HG03575 (cell line): ENCODE measurements around the gene SLC4A5.
"Not testable (repeated sequence)": the region's sequence is repeated elsewhere in the genome, so short reads cannot be mapped to it uniquely, and the experiment has no call there.

Experiments used
- ATAC-seq: cut with Tn5 transposase; IDR thresholded peaks from one replicate; pipeline ENCODE4 v1.9.1; 2021; ENCODE audit not compliant: unreplicated experiment, insufficient number of reproducible peaks, low FRiP score; ENCODE audit errors: extremely low read depth

The SLC4A5 gene

DNA sequence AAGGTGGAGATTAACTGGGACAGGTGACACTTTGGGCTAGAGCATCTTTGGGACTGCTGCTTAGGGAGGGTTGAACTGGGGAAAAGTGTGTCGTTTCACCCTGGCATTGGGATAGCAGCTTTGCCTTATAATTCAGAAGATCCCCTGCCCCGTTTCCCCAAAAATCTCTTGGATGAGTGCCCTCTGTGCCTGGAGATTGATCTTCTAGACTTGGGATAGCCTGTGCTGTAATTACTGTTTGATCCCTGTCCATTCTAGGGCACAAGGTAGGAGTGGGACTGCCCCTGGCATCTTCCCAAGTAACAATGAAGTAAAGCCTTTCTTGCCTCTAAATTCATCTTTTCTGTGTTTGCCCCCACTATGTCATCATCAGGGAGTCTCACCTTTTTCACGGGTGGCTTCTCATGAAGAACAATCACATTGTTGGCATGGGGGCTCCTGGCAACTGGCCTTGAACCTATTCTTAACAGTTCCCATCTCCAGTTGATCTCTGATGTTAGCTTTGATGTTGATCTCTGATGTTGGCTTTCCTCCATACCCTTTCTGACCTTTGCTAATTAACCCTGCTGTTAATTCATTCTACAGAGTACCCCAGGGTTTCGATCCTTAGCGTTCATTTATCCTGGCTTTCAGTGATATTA is 123.2 kb downstream of the SLC4A5 start:
- ATAC-seq = no peak

DNA sequence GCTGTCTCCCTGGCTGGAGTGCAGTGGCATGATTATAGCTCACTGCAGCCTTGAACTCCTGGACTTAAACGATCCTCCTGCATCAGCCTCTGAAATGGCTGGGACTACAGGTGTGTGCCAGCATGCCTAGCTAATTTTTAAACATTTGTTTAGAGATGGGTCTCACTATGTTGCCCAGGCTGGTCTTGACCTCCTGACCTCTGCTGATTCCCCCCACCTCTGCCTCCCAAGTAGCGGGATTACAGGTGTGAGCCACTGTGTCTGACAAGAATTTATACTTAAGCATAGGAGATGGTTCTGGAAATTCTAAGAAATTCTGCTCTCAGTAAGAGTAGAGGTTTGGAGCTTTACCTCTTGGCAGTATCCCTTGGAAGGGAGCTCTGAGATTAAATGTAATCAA is 126.6 kb downstream of the SLC4A5 start:
- no peak for ATAC-seq

DNA sequence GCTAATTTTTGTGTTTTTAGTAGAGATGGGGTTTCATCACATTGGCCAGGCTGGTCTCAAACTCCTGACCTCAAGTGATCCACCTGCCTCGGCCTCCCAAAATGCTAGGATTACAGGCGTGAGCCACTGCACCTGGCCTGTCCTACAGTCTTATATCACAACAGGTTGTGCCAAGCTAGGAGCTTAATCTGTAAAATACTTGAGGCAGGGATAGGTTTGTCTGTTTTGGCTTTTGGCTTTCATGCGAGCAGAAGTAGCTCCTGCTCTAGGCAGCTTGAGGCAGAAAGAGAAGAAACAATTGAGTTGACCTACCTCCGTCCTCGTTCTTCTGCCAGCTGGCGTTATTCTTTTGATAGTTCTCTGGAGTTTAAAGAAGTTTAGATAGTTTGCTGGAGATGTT is 127.4 kb downstream of the SLC4A5 start:
- ATAC-seq = not testable (repeated sequence)

DNA sequence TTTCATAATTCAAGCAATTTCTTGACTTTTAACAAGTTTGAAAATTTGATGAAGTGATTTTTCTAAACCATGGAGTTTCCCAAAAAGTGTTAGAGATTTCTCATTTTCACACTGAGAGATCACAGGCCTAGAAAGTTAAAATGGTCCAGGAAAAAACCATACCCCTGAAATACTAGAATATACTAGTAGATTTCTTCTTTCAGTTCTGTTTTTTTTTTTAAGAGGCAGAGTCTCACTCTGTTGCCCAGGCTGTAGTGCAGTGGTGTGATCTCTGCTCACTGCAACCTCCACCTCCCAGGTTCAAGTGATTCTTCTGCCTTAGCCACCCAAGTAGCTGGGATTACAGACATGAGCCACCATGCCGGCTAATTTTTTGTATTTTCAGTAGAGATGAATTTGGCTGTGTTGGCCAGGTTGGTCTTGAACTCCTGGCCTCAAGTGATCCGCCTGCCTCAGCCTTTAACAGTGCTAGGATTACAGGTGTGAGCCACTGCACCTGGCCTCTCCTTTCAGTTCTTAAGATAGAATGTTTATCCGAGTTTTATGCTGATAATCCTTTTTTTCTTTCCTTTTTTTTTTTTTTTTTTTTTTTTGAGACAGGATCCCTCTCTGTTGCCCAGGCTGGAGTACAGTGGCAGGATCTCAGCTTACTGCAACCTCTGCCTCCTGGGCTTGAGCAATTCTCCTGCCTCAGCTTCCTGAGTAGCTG is 130.4 kb downstream of the SLC4A5 start:
- ATAC-seq = no peak

DNA sequence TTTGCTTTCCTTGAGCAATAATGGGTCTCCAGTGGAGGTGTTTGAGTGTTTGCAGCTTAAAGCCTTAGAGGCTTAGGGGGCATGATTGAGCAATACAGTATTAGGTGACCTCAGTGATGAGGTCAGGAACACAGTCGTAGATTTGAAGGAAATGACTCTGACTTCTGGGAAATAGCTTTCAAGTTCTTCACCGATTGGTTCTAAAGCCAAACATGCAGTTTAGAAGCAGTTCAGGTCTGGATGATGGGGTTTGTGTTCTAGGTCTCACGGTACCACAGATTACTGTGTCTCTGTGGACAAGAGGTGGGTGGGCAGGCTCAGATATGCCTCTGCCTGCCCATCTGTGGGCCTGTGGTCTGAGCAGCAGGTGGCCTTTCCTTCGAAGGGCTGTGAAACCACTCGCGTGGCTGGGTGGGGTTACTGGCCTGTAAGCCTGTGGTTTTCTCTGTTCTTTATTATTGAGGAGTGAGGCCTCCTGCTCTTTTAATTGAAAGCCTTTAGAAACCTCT is 137.0 kb downstream of the SLC4A5 start:
- ATAC-seq = no peak

DNA sequence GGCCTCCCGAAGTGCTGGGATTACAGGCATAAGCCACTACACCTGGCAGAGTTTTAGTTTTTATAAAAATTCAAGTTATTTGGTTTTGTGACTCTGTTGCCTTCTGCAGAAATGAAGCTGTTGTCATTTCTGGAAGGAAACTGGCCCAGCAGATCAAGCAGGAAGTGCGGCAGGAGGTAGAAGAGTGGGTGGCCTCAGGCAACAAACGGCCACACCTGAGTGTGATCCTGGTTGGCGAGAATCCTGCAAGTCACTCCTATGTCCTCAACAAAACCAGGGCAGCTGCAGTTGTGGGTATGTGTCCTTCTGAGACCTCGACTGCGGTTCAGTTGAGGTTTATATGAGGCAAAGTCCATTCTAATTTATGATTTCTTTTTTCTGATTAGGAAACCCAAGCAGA is 137.6 kb downstream of the SLC4A5 start:
- no peak for ATAC-seq

DNA sequence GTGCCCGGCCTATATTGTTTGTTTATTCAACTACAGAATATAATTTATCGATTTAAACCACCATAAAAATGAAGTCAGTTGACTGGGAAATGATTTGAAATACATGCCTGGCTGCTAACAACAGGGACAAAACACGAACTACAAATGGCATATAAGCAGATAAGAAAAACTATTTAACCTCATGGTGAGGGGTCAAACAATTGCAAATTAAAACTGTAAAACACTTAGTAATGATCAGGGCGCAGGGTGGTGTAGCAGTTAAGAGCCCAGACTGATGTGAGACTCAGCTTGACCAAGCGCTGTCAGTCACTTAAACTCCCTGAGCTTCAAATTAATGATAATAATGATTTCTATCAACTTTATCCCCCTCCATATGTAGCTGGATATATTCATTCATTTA is 138.1 kb downstream of the SLC4A5 start:
- no peak for ATAC-seq

DNA sequence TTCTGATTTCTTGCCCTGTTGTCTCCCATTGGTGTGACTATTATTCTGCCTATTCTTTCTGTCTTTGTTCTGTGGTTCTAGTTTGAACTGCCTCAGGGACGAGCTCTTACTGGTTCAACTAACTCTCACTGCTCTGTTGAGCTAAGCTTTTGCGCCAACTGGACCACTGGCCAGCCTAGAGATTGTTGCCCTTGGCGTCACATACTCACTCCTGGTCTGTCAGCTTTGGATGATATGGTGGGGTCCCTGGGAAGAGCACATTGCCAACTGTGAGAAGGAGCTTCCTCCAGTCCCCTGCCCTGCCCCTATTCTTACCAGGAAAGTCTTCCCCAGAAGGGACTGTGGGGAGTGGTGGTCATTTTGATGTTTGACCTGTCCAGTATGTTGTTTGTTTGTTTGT is 138.8 kb downstream of the SLC4A5 start:
- ATAC-seq = no peak

DNA sequence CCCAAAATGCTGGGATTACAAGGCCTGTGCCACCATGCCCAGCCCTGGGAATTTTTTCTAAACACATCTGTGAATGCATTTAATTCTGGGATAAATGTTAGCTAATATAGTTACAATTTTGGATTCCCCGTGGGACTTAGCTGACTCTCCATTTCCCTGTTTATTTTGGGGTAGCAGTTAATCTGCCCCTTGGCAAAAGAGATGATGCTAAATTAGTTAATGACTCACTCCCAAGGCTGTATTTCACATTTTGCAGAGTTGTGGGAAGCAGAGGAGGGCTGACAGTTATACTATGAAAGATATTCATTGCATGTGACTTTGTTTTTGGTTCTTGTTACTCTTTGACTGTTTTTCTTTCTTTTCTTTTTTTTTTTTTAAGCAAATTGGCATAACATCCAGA is 141.6 kb downstream of the SLC4A5 start:
- ATAC-seq = no peak

DNA sequence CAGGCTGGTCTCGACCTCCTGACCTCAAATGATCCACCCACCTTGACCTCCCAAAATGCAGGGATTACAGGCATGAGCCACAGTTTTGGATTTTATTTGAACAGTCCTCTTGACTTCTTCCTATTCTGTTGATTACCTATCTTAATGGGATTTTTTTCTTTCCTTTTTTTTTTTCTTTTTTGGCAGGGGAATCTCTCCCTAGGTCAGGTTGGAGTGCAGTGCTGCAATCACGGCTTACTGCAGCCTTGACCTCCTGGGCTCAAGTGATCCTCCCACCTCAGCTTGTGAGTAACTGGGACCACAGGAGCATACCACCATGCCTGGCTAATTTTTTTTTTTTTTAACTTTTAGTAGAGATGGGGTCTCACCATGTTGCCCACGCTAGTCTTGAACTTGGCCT is 142.0 kb downstream of the SLC4A5 start:
- no peak for ATAC-seq

DNA sequence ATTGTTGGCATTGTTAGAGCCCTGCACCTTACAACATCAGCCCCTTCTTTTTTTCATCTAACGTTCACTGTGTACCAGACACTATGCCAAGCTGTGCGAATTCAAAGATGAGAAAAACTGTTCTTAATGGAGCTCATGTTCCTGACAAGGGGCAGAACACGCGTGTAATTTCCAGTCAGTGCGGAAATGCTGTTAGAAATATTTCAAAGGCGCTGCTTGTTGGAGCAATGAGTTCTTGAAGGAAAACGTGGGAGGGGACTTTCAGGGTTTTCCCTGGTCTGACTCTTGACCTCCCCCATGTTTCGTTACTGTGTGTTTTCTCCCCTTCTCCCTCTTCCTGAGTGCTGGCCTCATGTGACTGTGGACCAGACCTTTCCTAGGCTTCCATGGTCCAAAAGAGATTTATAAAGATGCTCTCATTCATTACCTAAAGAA is 143.3 kb downstream of the SLC4A5 start:
- ATAC-seq = no peak

DNA sequence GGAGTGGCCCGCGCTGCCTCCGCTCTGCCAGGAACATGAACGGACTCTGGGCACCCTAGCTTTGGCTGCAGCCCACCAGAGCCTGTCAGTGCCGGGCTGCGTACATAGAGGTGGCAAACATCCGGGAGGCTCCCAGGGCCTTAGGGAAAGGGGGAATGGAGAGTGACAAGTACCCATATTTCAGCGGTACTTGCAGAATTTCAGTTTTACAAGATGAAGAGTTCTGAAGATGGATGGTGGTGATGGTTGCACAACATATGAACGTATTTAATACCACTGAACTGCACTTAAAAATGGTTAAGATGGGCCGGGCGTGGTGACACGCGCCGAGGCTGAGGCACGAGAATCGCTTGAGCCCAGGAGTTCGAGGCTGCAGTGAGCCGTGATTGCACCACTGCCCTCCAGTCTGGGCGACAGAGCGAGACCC is 143.9 kb downstream of the SLC4A5 start:
- ATAC-seq = no peak

DNA sequence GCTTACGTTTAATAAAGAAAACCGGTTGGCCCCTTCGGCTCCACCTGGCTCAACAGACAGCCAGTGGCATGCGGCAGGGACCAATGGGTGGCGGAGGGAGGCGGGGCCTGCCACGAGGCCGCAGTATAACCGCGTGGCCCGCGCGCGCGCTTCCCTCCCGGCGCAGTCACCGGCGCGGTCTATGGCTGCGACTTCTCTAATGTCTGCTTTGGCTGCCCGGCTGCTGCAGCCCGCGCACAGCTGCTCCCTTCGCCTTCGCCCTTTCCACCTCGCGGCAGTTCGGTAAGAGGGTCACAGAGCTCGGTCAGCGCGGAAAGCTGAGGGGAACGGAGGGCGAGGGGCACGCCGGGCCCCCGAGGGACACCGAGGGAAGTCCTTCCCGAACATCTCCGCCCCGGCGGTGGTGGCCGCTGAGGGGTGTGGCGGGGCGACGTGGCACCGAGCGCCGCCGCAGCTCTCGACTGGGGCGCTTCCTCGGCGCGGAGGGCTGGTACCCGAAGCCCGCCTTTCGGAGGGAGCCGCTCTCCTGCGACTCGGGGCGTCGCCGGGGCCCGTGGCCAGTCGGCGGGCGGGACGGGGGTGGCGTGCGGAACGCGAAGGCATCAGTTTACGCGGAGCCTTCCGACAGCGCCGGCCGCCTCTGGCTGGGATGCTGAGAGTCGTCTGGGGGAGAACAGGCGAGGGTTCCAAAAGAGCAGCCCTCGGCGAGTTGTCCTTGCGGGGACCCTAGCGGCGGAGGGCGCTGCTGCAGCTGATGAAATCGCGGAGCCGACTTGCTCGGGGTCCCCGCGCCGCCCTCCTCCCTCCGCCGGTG is 144.5 kb downstream of the SLC4A5 start, which contains the start of gene MTHFD2:
MTHFD2 (plus strand) TSS at position 155 of the 814 bp plus-strand sequence; CDS start at position 182, 27 bp downstream.
- peak; percentile 66 for ATAC-seq

DNA sequence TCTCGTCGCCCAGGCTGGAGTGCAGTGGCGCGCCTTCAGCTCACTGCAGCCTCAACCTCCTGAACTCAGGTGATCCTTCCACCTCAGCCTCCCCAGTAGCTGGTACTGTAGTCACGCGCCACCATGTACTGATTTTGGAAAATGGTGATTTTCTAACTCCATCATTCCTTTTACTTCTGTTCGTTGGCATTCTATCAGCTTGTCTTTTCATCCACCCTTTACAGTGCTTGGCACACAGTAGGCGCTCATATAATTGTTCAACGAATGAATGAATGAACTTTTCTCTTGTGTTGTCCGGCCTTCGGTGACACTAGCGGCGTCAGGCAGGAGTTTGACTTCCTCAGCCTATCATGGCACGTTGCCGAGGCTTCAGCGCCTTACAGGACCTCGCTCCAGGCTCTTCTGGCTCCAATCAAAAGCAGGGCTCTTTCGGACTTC is 145.2 kb downstream of the SLC4A5 start:
- no peak for ATAC-seq

DNA sequence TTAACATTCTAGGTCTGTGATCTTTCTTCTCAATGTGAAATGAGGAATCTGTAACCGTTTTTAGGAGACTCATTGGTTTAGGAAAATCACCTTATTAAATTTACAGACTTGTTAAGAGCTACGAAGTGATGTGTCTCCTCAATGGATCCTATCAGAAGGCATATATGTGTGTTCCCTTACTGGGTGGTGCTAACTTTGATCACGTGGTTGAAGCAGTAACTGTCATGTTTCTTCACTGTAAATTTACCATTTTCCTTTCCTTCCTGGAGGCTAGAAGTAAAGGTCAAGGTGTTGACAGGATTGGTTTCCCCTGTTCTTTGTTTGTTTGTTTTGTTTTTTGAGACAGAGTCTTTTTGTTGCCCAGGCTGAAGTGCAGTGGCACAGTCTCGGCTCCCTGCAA is 146.2 kb downstream of the SLC4A5 start:
- ATAC-seq = no peak

DNA sequence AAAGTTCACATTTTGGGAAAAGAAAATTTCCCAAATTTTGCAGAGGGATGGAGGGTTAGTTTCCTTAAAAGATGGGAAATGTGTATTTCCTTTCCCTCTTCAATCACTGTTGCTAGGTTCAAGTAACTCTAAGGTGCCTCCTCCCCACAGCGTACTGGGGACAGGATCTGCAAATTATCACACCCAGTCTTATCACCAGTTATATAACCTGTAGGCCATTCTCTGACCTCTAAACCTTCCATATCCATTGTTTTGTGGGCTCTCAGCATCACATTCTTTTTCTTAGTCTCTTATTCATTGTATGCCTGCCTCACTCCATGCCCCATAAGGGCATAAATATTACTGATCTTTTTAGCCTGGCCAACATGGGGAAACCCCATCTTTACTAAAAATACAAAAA is 148.4 kb downstream of the SLC4A5 start:
- no peak for ATAC-seq

DNA sequence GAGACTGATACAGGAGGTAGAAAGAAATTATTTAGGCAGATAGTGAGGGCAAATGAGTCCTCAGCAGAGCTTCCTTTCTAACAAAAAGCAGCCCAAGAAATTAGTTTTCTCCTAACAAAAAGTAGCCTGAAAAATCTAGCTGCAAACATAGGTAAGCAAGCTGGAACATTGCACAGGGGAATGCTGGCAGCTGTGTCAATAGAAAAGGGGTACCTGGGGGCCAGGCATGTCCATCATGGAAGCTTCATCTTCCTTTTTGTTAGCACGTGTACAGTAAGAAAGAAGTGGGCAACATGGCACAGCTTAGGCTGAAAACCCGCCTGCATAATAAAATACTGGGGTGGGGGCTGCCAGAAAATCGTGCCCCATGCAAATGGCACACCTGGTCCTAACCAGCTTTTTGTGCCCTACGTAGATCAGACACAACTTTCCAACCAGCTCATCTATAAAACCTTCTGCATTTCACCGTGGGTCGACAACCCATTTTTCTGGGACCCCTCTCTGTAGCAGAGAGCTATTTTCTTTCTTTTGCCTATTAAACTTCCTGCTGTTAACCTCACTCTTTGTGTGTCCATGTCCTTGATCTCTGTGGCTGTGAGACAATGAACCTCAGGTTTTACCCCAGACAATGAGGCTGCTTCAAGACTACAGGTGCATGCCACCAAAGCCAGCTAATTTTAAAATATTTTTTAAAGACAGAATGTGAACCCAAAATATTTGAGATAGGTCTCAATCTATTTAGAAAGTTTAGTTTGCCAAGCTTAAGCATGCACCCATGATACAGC is 151.4 kb downstream of the SLC4A5 start:
- no peak for ATAC-seq

DNA sequence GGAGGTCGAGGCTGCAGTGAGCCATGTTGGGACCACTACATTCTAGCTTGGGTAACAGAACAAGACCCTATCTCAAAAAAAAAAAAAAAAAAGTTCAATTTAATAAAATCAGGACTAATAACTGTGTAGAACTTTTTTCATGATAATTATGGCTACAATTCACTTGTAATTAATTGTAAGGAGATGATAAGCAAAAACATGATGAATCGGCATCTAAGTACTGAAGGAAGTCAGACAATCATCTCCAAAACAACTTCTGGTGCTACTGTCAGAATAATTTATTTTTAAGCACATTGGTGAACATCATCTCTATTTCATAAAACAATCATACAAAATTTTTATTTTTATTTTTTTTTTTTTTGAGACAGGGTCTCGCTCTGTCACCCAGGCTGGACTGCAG is 154.5 kb downstream of the SLC4A5 start:
- no peak for ATAC-seq

DNA sequence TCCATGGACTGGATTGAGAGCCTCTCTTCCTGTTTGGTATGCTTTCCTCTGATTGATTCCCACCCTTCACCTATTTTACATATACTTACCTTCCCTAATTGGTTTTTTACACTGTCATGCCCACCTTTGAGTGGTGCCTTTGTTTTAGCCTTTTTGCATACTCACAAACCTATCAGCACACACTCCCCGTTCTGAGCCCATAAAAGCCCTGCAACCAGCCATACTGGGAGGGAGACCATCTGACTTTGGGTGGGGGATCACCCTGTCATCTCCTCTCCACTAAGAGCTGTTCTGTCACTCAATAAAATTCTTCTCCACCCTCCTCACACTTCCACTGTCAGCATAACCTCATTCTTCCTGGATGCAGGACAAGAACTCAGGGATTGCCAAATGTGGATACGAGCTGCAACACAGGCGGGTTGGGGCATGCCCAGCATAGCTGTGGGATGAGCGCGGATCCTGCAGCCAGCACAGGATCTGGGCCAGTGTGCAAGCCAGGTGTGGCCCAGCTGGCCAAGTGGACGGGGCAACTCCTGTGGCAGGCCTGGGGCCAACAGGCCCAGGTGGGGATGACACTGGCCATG is 155.1 kb downstream of the SLC4A5 start:
- ATAC-seq = no peak
